Stimulated activated CD4-positive, alpha-beta T cell treated with anti-CD3 and anti-CD28 coated beads, Interleukin-2, amount 100 ng/mL, for 24 hours (primary cell): ENCODE results near the gene TUNAR.
A peak's percentile ranks its signal among the peaks of the same experiment; 100 is the strongest.

Experiments
- DNase-seq, 2 donors: peaks; one replicate each; pipeline ENCODE4 v3.0.0-alpha.2; 2020

Gene TUNAR

GRCh38 chr14:95876761-95877538 lies at the start of gene TUNAR:
TSS of gene TUNAR (plus strand) at chr14:95876832.
- DNase-seq: no peak

GRCh38 chr14:95828649-95829265 lies 47.9 kb upstream of the TUNAR start:
- no peak for DNase-seq

- no peak for DNase-seq
These were observed 47.3 kb upstream of the TUNAR start for GRCh38 chr14:95829321-95829720.

GRCh38 chr14:95830386-95830785 lies 46.2 kb upstream of the TUNAR start:
- no peak for DNase-seq

- DNase-seq: no peak
These were observed 45.6 kb upstream of the TUNAR start for GRCh38 chr14:95831041-95831440.

GRCh38 chr14:95831468-95831867 lies 45.2 kb upstream of the TUNAR start:
- no peak for DNase-seq

GRCh38 chr14:95832012-95832411 lies 44.6 kb upstream of the TUNAR start:
- no peak for DNase-seq

- no peak for DNase-seq
These were observed 43.2 kb upstream of the TUNAR start for GRCh38 chr14:95833429-95833828.

GRCh38 chr14:95834496-95834895 lies 42.1 kb upstream of the TUNAR start:
- no peak for DNase-seq

GRCh38 chr14:95835121-95835730 lies 41.4 kb upstream of the TUNAR start:
- DNase-seq: peak in 1 of 2 donors; percentile 1

GRCh38 chr14:95838862-95839261 lies 37.8 kb upstream of the TUNAR start:
- no peak for DNase-seq

GRCh38 chr14:95840094-95840700 lies 36.4 kb upstream of the TUNAR start:
- no peak for DNase-seq

- no peak for DNase-seq
These were observed 35.0 kb upstream of the TUNAR start for GRCh38 chr14:95841668-95842067.

- no peak for DNase-seq
These were observed 26.9 kb upstream of the TUNAR start for GRCh38 chr14:95849761-95850160.

GRCh38 chr14:95850429-95850828 lies 26.2 kb upstream of the TUNAR start:
- DNase-seq: no peak

GRCh38 chr14:95855606-95856005 lies 21.0 kb upstream of the TUNAR start:
- DNase-seq: no peak

- no peak for DNase-seq
These were observed 19.4 kb upstream of the TUNAR start for GRCh38 chr14:95857275-95857674.

- no peak for DNase-seq
These were observed 17.7 kb upstream of the TUNAR start for GRCh38 chr14:95858893-95859292.

- no peak for DNase-seq
These were observed 14.4 kb upstream of the TUNAR start for GRCh38 chr14:95862243-95862642.

GRCh38 chr14:95863295-95863694 lies 13.3 kb upstream of the TUNAR start:
- DNase-seq: no peak

- no peak for DNase-seq
These were observed 6.9 kb upstream of the TUNAR start for GRCh38 chr14:95869776-95870175.

- no peak for DNase-seq
These were observed 5.9 kb upstream of the TUNAR start for GRCh38 chr14:95870772-95871171.

- DNase-seq: no peak
These were observed 5.1 kb upstream of the TUNAR start for GRCh38 chr14:95871531-95871930.

- DNase-seq: no peak
These were observed 3.9 kb upstream of the TUNAR start for GRCh38 chr14:95872777-95873176.
